GM18502 (cell line): Measurements from ENCODE around the gene DNAJC7.

ENCODE experiments used
- ATAC-seq: cut with Tn5 transposase; IDR thresholded peaks from one replicate; pipeline ENCODE4 v1.9.1; 2021; ENCODE audit warnings: mild to moderate bottlenecking; ENCODE audit not compliant: unreplicated experiment, poor library complexity

The DNAJC7 gene

DNA sequence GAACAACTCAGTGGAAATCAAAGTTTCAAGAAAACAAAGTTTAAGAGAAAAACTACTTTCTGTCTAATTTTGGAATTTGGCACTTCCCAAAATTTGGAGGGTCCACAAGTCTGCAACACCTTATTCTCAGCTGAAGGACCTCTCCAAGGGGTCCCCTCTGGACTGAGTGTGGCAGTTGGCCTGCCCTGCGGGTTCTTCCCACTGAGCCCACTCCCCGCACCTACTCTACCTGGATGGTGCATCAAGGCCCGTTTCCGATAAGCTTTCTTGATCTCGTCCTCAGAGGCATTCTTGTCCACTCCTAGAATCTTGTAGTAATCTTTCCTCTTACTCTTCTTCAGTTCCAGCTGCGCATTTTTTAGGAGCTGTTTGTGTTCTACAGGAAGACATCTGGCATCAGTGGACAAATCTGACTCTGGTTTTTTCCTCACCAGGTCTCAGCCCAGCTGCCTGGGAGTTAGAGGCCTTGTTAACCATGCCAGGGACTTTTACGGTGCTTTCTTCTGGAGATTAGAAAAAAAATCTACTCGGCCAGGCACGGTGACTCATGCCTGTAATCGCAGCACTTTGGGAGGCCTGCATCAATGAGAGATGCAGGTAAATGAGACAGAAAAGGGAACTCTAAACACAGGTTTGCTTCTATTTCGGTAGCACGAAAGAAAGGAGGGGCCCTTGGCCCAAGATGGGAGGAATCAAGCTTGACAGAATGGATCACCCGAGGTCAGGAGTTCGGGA is 35.0 kb downstream of the DNAJC7 start:
- ATAC-seq = no peak

DNA sequence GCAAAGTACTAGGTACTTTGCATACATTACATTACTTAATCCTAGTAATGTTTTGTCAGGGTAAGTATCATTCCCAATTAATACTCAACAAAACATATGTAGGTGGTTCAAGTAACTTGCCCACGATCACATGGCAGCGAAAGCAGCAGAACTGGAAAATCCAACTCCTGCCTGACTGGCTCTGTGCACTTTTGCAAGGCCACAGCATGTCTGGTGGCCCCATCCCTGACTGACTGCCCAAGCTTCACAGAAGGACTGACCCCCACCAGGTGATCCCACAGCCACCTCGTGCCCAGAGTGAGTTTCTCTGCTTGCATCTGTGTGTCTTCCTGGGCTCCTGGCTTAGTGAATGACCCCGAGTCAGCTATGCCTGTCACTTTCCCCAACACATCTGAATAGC is 39.2 kb downstream of the DNAJC7 start:
- no peak for ATAC-seq

DNA sequence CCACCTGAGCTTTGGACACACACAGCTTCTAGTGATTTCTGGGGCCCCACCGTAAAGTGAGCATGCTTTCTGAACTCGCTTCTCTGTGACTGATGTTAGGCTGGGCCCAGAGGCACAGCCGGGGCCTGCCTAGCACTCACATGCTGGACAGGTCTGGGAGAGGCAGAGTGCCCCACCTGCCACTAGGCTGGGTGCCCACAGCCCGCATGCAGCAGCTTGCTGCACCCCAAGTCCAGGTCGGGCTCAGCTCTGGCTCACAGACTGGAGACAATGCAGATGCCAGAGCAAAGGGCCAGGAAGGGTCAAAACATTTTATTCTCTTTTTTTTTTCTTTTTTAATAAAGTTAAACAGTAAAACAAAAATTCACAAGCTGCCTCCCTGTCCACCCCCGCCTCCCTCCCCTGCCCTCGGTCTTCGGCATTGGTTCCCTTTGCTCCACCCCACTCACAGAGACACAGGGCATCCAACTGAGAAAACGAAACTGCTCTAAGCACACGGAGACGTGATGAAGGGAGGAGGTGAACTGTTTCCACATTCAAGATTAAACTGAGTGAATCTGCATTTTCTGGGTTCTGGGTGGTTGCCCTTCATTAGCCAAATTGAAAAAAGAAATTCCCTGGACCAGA is 41.0 kb downstream of the DNAJC7 start:
- ATAC-seq = no peak

DNA sequence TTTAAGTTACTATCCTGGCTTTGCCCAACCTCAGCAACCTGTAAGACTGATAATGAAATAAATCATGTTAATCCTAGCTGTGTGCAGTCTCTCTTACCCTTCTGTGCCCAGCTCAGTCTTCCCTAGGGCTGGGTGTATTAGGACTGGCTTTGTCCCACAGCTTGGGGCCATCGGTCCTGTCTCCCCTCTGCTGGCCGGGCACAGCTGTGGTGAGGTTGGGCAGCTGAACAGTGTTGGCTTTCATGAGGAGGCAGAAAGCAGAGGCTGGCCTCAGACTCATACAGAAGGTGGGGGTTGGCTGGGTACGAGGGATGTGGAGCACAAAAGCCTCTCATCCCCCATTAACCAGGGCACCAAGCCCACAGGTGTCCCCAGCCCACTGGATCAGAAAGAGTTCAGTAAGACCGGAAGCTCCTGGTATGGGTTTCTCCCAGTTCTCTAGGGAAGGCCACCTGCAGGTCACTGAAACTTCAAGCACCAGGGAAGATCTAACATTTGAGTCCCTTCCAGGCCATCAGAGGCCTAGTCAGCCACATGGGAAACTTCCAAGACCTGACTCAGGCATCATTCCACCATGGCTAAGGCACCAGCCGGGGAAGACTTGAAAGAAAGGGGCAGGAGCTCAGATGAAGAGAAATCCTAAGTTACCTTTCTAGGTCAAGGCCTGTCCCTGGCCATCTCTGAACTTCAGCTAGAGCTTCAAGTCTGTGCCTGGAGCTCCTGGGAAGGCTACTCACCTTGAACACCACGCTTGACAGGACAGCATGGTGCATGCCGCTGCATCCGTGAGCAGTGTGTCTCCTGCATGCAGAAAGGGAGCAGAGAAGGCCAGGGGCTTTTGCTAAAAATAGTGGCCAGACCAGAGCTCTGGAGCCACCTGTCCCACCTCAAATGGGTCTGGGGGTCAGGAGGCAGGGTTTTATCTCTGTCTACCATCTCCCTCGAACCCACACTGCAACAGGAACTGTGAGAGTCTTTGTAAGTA is 41.8 kb downstream of the DNAJC7 start:
- no peak for ATAC-seq

DNA sequence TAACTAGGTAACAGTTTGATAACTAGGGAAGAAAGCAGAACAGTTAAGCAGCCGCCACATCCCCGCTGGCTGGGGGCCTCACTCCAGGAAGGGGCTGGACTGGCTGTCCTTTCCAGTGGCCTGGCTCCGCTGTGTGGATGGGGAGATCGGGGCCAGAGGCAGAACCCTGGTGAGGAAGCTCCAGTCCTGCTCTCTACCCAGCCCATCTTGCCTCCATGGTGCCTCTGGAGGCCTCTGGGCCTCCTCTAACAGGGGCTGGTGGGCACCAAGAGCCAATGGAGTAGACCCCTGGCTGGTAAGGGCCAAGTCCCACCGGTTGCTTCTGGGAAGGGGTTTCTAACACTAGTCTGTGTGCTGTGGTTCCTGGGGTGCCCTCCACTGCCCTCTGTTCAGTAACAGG is 42.6 kb downstream of the DNAJC7 start:
- ATAC-seq = no peak

DNA sequence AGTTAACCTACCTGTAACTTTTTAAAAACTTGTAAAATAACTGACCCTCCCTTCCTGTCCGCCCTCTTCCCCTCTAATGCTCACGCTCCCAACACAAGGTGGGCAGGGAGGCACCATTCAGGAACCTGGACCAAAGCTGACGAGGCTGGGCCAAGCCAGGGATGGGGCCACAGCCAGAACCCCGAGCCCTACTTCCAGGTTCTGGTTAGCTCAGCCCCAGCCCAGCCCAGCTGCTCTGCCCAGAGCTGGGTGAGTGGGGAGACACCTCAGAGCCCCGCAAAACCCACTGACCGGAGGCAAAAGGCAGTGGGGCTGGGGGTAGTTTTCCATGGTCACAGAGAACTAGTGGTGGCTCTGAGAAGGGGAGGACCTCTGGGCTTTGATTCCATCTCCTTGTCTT is 43.2 kb downstream of the DNAJC7 start:
- no peak for ATAC-seq

DNA sequence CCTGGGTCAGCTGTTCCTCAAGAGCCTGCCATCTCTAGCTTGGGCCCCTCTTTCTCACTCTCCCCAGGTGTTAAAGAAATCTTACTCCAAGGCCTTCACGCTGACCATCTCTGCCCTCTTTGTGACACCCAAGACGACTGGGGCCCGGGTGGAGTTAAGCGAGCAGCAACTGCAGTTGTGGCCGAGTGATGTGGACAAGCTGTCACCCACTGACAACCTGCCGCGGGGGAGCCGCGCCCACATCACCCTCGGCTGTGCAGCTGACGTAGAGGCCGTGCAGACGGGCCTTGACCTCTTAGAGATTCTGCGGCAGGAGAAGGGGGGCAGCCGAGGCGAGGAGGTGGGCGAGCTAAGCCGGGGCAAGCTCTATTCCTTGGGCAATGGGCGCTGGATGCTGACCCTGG is 43.8 kb downstream of the DNAJC7 start:
- no peak for ATAC-seq

DNA sequence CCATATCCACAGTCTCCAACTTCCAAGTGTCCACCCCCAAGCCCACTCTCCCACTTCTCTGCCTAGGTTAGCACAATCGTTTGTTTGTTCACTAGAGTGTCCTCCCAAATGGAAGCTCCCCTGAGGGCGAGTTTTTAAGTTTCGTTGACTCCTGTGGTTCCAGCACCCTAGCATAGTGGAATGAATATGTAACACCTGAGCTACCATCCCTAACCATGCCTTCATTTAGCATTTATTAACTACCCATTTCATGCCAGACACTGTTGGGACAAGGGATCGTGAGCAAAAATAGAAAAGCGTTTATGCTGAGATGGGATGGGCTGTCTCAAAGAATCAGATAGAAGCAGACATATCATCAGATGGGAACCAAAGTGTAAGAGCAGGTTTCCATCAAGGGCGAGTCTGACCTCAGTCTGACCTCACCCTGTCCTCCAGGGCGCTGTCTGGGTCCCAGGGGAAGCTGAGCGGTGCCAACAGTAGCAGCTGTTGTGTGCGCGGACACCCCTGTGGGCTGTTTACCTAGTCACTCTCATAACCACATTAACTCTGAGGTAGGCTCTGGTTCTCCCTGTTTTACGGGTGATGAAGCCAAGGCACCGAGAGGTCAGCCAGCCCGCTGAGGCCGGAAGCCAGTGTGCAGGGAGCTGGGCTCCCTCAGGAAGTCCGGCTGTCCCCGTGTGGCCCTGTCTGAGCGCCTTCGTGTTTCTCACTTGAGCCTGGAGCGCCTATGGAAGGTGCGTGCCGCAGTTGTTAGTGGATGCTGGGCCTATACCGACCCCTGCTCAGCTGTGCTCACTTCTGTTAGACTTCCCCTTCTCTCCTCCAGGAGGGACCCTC is 44.5 kb downstream of the DNAJC7 start:
- no peak for ATAC-seq

DNA sequence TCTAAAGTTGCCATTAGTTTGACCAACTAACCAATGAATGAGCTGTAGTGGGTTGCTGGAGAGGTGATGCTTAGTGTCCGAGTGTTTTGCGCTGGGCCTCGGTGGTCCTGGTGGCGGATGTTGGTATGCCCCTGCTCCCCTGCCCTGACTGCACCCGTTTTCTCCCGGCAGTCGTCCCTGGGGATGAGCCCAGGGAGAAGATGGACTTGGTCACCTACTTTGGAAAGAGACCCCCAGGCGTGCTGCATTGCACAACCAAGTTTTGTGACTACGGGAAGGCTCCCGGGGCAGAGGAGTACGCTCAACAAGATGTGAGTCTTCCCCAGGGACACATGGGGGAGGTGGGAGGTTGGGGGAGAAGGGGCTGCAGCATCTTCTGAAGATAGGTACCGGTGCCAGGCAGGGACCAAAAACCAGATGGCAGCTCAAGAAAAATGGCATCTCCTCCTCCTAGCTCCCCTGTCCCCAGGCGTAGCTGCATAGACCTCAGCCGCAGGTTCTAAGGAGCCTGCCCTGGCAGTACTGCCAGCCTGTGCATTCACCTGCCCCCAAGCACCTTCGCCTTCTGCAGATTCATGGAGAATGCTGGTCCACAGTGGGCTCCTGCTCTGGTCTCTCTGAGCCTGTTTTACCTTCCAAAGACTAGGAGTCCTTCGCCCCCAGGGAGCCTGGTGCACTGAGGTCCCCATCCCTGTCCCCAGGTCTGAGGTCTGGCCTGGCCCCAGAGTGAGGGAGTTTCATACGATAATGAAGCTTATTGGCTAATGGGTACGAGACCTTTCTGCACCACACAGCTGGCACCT is 45.3 kb downstream of the DNAJC7 start:
- ATAC-seq = no peak

DNA sequence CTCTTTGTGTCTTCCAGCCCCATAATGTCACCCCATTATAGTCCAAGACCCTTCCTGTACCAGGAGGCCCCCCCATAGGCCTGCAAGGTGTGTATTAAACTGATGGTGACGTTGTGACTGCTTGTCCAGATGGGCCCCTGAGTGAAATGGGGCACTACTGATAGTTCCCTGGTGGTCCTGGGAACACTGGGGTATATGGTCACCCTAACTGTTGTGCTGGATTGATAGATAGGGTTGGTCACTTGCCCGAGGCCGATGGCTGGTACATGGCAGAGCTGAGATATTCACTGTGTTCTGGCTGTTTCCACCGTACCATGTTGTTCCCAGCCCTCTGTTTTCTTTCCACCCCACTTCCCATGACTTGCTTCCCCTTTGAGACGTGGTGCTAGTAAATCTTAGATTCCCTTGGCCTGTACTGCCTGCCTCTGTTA is 46.3 kb downstream of the DNAJC7 start:
- no peak for ATAC-seq

DNA sequence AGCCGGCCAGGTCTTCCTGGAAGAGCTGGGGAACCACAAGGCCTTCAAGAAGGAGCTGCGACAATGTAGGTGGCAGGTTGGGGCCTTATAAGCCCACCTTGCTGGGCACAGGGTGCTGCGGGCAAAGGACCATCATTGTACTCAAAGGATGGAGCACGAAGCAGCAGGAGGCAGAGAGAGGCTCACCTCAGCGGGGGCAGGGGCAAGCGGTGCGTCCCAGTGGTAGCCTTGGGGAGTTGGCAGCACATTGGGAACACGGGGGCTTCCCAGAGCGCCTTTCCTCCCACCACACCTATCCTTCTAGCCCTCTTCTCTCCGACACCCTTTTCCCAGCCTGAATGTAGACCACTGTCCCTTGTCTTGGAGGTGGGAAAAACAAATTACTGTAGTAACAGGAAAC is 48.6 kb downstream of the DNAJC7 start:
- no peak for ATAC-seq

DNA sequence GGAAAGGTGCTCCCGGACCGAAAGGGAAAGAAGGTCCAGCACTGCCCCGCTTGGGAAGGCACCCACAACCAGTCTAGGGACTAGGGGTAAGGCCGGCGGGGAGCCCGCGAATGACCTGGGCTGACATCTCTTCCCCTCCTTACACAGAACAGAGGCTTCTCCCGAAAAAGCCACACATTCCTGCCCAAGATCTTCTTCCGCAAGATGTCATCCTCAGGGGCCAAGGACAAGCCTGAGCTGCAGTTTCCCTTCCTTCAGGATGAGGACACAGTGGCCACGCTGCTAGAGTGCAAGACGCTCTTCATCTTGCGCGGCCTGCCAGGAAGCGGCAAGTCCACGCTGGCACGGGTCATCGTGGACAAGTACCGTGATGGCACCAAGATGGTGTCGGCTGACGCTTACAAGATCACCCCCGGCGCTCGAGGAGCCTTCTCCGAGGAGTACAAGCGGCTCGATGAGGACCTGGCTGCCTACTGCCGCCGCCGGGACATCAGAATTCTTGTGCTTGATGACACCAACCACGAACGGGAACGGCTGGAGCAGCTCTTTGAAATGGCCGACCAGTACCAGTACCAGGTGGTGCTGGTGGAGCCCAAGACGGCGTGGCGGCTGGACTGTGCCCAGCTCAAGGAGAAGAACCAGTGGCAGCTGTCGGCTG is 49.2 kb downstream of the DNAJC7 start:
- ATAC-seq = no peak

DNA sequence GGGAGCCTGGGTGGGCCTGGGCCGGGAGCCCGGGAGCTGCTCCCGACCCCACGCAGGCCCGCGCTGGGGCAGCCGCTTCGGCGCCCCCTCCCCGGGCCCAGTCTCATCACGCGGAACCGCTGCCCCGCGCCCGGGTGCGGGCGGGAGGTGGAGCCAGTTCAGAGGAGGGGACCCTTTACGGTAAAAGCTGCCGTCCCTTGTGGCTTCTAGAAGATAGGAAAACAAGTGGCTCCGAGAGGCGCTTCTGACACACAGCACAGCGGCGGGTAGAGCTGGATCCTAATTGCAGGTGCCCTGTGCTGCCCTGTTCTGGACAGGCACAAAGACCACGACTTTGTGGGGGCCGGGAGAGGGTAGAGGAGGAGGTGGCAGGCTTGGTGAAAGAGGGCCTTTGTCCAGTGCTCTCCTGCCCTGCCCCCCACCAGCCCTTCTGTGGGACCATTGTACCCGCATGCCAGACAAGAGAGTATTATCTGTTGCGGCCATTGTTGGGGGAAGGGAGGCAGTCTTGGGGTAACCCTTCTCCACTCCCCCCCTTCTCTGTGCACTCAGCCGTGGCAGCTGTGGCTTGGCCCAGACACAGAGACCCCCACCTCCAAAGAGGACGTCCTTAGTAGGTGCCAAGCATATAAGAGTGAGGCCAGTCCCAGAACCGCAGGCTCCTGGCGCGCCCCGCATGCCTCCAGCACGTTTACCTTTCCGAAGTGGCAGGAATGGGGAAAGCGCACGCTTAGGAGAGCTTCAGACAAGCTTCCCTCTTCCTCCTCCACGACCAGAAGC is 49.9 kb downstream of the DNAJC7 start:
- ATAC-seq = peak; percentile 29

DNA sequence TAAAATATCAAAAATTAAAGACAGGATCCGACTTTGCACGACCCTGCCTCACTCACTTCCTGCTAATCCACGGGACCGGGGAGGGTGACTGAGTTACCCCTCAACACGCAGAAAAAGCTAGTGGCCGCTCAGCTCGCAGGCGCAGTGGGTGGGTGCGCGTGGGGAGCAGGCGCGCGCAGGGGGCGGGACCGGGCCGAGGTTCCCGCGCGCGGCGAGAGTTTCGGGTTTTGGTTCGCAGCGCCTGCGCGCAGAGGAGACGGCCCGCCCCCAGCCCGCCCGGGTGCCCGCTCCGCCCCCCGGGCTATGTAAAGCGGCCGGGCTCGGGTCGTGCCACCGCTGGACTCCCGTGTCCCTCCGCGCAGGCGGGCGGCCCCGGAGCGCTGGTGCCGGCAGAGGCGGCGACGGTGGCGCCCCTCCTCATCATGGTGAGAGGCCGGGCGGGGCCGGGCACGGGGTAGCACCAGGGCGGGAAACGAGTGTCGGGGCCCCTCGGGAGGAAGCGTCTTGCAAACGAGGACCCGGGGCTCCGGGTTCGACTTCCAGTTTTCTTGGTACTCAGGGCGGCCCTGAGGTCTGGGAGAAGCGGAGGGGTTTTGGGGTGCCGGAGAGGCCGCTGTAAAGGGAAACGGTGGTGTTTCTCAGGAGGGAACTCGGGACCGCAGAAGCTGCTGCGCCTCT is 50.6 kb downstream of the DNAJC7 start, which contains the start of gene CNP:
TSS of gene CNP (plus strand) at position 333 of the 678 bp plus-strand sequence. CDS start at position 423, 90 bp downstream.
- peak; percentile 60 for ATAC-seq

DNA sequence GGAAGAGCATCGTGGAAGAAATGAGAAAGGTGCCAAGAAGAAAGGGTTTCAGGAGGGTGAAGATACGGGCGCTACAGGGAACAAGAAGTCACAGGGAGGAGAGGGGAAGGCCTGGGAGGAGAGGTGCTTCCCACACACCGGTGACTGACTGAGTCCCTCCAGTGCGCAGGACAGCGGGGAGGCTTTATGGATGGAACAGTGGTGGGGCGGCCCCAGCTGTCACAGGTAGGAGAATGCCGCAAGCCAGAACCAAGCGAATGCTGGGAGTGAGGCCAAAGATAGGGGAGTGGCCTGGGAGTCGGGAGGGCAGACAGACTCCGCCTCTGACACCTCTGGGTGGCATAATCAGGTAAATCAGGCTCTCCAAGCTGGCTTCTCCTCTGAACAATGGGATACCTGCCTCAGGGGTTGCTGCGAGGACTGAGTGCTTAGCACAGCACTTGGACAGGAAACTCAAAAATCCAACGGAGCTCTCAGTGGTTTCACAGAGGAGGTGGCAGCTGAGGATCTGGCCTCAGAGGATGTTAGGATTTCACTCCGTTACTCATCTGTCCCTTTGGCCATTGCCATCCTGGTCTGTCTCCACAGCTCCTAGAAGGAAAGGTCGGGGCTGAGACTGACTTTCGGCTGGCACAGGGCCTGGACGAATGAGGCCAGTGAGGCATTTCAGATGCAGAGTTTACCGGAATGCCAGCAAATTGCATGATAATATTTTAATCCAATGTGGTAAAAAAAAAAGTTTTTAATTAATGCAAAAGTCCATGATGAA is 51.4 kb downstream of the DNAJC7 start:
- no peak for ATAC-seq

DNA sequence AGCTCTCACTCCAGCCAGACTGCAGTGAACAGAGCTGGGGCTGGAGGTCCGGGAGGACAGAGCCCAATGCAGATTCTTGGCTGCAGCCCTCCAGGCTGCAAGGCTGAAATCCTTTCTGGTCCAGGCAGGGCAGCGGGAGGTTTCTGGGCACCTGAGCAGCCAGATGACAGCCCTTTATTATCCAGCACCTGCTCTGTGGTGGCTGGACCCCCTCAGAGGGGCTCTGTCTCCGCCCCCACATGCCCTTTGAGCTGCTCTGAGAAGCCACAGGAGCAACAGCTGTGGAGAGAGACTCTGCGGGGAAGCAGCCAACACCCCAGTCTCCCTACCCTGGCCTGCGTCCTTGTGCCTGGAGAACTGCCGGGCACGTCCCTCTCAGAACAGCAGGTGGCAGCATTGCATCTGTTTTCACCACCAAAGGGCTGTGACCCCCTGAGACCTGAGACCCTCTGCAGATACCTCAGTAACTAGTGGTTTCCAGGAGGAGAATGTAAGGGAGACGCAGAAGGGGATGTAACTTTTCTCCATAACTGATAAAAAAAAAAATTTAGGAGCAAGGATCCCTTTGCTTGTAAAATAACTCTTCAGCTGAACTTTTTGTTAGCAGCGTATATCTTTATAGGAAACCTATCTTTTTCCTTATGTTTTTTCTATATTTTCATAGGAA is 54.3 kb downstream of the DNAJC7 start:
- no peak for ATAC-seq
